K562 (cell line): ENCODE data around the gene MLF1.

Source experiments
- ASH1L ChIP-seq: fragments of 450-650 bp; IDR thresholded peaks from 2 replicates; pipeline ENCODE4 v1.6.1; 2018; ENCODE audit warnings: borderline replicate concordance, mild to moderate bottlenecking, low read depth; ENCODE audit not compliant: partially characterized antibody
- CEBPB ChIP-seq: fragments of 450-650 bp; IDR thresholded peaks from 2 replicates; pipeline ENCODE4 v1.6.1; 2016; ENCODE audit warnings: missing genetic modification characterization, missing compliant biosample characterization
- GATAD2B ChIP-seq: fragments of 450-650 bp; IDR thresholded peaks from 2 replicates; pipeline ENCODE4 v1.6.1; 2017; ENCODE audit warnings: mild to moderate bottlenecking, borderline replicate concordance
- HNRNPL ChIP-seq: fragments of 200-400 bp; formaldehyde crosslinking; IDR thresholded peaks from 2 replicates; pipeline ENCODE4 v1.6.1; 2017; ENCODE audit warnings: low read depth, mild to moderate bottlenecking, low read length
- NR1H2 ChIP-seq: sonication (generic); formaldehyde crosslinking; IDR thresholded peaks from 2 replicates; pipeline ENCODE4 v1.4.0; 2020; ENCODE audit warnings: mild to moderate bottlenecking, missing genetic modification reagents
- RFX1 ChIP-seq: fragments of 450-650 bp; IDR thresholded peaks from 2 replicates; pipeline ENCODE4 v1.6.1; 2016; ENCODE audit warnings: mild to moderate bottlenecking, moderate library complexity
- RFX5 ChIP-seq: IDR thresholded peaks from 2 replicates; pipeline ENCODE4 v1.6.1; 2011; ENCODE audit warnings: low read depth, mild to moderate bottlenecking, improper control_type of control experiment, low read length
- TF ChIP-seq, protein P1 (sequence below): fragments of 450-650 bp; formaldehyde crosslinking; IDR thresholded peaks from 2 replicates; pipeline ENCODE4 v1.4.0; 2022; ENCODE audit warnings: missing genetic modification characterization
- TF ChIP-seq, protein P2 (sequence below): sonication (generic); formaldehyde crosslinking; IDR thresholded peaks from 2 replicates; pipeline ENCODE4 v1.8.1; 2022; ENCODE audit warnings: missing genetic modification reagents
- TF ChIP-seq, protein P3 (sequence below), 3 experiments: IDR thresholded peaks in 2 of 3; conservative IDR thresholded peaks in 1 of 3; 2 replicates each; pipeline ENCODE4 v1.5.1; 2011 to 2012; ENCODE audit warnings: low read length in 3 of 3, mild to moderate bottlenecking in 3 of 3, control low read depth in 2 of 3, improper control_type of control experiment in 1 of 3, inconsistent platforms in 1 of 3, low read depth in 1 of 3, mixed read lengths in 1 of 3, moderate library complexity in 1 of 3; ENCODE audit not compliant: insufficient read depth in 2 of 3

DNA sequence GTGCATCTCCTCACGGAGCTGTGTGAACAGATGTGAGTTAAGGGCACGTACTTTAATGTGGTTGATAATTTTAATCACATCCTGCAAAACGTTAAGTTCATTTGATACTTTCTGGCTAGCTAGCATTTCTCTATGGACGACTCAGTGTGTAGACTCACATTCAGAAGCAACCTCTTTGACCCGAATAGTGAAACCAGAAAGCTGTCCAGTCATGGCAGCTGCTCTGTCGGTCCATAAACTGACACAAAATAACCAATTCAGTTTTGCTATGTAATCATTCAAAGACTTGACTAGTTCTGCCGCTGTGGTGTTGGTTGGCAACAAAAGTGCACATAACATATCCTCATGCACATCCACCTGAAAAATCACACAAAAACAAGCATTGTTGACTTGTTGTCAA is 69.7 kb downstream of the MLF1 start:
- TF ChIP-seq GATAD2B (no peak), RFX1 (no peak), RFX5 (no peak), CEBPB (tag) (no peak), ASH1L (no peak), HNRNPL (no peak), NR1H2 (CRISPR knock-in tag) (no peak)
- TF ChIP-seq, protein P1, sequence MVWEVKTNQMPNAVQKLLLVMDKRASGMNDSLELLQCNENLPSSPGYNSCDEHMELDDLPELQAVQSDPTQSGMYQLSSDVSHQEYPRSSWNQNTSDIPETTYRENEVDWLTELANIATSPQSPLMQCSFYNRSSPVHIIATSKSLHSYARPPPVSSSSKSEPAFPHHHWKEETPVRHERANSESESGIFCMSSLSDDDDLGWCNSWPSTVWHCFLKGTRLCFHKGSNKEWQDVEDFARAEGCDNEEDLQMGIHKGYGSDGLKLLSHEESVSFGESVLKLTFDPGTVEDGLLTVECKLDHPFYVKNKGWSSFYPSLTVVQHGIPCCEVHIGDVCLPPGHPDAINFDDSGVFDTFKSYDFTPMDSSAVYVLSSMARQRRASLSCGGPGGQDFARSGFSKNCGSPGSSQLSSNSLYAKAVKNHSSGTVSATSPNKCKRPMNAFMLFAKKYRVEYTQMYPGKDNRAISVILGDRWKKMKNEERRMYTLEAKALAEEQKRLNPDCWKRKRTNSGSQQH (CRISPR knock-in tag), result no peak
- TF ChIP-seq, protein P2, sequence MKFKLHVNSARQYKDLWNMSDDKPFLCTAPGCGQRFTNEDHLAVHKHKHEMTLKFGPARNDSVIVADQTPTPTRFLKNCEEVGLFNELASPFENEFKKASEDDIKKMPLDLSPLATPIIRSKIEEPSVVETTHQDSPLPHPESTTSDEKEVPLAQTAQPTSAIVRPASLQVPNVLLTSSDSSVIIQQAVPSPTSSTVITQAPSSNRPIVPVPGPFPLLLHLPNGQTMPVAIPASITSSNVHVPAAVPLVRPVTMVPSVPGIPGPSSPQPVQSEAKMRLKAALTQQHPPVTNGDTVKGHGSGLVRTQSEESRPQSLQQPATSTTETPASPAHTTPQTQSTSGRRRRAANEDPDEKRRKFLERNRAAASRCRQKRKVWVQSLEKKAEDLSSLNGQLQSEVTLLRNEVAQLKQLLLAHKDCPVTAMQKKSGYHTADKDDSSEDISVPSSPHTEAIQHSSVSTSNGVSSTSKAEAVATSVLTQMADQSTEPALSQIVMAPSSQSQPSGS, result no peak
- TF ChIP-seq, protein P3, sequence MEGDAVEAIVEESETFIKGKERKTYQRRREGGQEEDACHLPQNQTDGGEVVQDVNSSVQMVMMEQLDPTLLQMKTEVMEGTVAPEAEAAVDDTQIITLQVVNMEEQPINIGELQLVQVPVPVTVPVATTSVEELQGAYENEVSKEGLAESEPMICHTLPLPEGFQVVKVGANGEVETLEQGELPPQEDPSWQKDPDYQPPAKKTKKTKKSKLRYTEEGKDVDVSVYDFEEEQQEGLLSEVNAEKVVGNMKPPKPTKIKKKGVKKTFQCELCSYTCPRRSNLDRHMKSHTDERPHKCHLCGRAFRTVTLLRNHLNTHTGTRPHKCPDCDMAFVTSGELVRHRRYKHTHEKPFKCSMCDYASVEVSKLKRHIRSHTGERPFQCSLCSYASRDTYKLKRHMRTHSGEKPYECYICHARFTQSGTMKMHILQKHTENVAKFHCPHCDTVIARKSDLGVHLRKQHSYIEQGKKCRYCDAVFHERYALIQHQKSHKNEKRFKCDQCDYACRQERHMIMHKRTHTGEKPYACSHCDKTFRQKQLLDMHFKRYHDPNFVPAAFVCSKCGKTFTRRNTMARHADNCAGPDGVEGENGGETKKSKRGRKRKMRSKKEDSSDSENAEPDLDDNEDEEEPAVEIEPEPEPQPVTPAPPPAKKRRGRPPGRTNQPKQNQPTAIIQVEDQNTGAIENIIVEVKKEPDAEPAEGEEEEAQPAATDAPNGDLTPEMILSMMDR (IDR thresholded peaks at IDR 0.05 in 2 of 3, conservative IDR thresholded peaks at IDR 0.05 in 1 of 3; ENCODE audit: insufficient read depth in 2 of 3, low read depth in 1 of 3, low read length in 3 of 3), result no peak
